A549 (cell line): ENCODE results near the gene GNG7. TPM values are rescaled to one million over a fixed set of nuclear protein-coding genes. Genes with fewer than 3 reads are reported as not detected.
A peak's percentile ranks its signal among the peaks of the same experiment; 100 is the strongest.

Source experiments
- CBX2 ChIP-seq: fragments of 200-600 bp; sonication (generic); IDR thresholded peaks from 2 replicates; pipeline ENCODE4 v1.6.1; 2016; ENCODE audit warnings: low read depth, mild to moderate bottlenecking, borderline replicate concordance
- CEBPB ChIP-seq, 2 experiments: fragments of >200 bp in 1 of 2; sonication (Bioruptor Twin) in 1 of 2; formaldehyde crosslinking in 1 of 2; IDR thresholded peaks; 2 replicates each; pipeline ENCODE4 v1.6.1; 2012 to 2016
- CHD2 ChIP-seq: fragments of 150-350 bp; IDR thresholded peaks from 2 replicates; pipeline ENCODE4 v1.6.1; 2014; ENCODE audit warnings: low read length; ENCODE audit not compliant: partially characterized antibody
- CHD4 ChIP-seq: fragments of 200-600 bp; sonication (generic); IDR thresholded peaks from 2 replicates; pipeline ENCODE4 v1.6.1; 2016; ENCODE audit warnings: antibody characterized with exemption, mild to moderate bottlenecking, borderline replicate concordance
- EHMT2 ChIP-seq: fragments of 200-600 bp; sonication (generic); IDR thresholded peaks from 2 replicates; pipeline ENCODE4 v1.6.1; 2016; ENCODE audit warnings: antibody characterized with exemption, low read depth, mild to moderate bottlenecking, moderate library complexity
- EP300 ChIP-seq, 2 experiments: fragments of >200 bp; sonication (Bioruptor Twin); formaldehyde crosslinking; IDR thresholded peaks; 2 replicates in 1 of 2; 3 replicates in 1 of 2; pipeline ENCODE4 v1.6.1; 2016 to 2017
- ESRRA ChIP-seq: fragments of 150-350 bp; IDR thresholded peaks from 2 replicates; pipeline ENCODE4 v1.6.1; 2014; ENCODE audit warnings: mild to moderate bottlenecking, low read length, borderline replicate concordance
- FOSL2 ChIP-seq, 2 experiments: fragments of 450-650 bp in 1 of 2; fragments of >200 bp in 1 of 2; sonication (Bioruptor Twin) in 1 of 2; formaldehyde crosslinking; IDR thresholded peaks; 2 replicates each; pipeline versions ENCODE4 v1.5.0 to v1.6.1; 2016 to 2020; ENCODE audit warnings: mild to moderate bottlenecking in 1 of 2, moderate library complexity in 1 of 2
- HDAC2 ChIP-seq: fragments of 200-600 bp; sonication (generic); IDR thresholded peaks from 2 replicates; pipeline ENCODE4 v1.6.1; 2016
- HES2 ChIP-seq: fragments of >200 bp; sonication (Bioruptor Twin); formaldehyde crosslinking; IDR thresholded peaks from 2 replicates; pipeline ENCODE4 v1.6.1; 2016
- HEYL ChIP-seq: fragments of 250-450 bp; sonication (Bioruptor Pico); IDR thresholded peaks from 2 replicates; pipeline ENCODE4 v1.8.0; 2021; ENCODE audit warnings: mild to moderate bottlenecking, moderate library complexity
- HOXB13 ChIP-seq: fragments of 250-450 bp; sonication (Bioruptor Pico); IDR thresholded peaks from 2 replicates; pipeline ENCODE4 v1.5.0; 2020; ENCODE audit warnings: low read depth, mild to moderate bottlenecking, moderate library complexity
- HOXB5 ChIP-seq: fragments of 250-450 bp; sonication (Bioruptor Pico); IDR thresholded peaks from 2 replicates; pipeline ENCODE4 v1.5.0; 2020; ENCODE audit warnings: mild to moderate bottlenecking, moderate library complexity
- MAFK ChIP-seq: fragments of 450-650 bp; IDR thresholded peaks from 2 replicates; pipeline ENCODE4 v1.6.1; 2014; ENCODE audit not compliant: partially characterized antibody
- MYC ChIP-seq: IDR thresholded peaks from 2 replicates; pipeline ENCODE4 v1.6.1; 2012; ENCODE audit warnings: mild to moderate bottlenecking, inconsistent platforms, low read length, improper control_type of control experiment, borderline replicate concordance
- NFE2L2 ChIP-seq: fragments of 150-350 bp; conservative IDR thresholded peaks from 2 replicates; pipeline ENCODE4 v1.6.1; 2014; ENCODE audit warnings: low read length
- NPAS2 ChIP-seq: fragments of 250-450 bp; sonication (Bioruptor Pico); IDR thresholded peaks from 2 replicates; pipeline ENCODE4 v1.8.0; 2022; ENCODE audit warnings: mild to moderate bottlenecking, moderate library complexity, borderline replicate concordance
- NR3C1 ChIP-seq: fragments of >200 bp; sonication (Bioruptor Twin); formaldehyde crosslinking; IDR thresholded peaks from 3 replicates; pipeline ENCODE4 v1.6.1; 2017
- POLR2A ChIP-seq: IDR thresholded peaks from 2 replicates; pipeline ENCODE4 v1.6.1; 2012; ENCODE audit warnings: mild to moderate bottlenecking, low read length
- POLR2AphosphoS2 ChIP-seq: conservative IDR thresholded peaks from 2 replicates; pipeline ENCODE4 v1.6.1; 2012; ENCODE audit warnings: low read length, improper control_type of control experiment, inconsistent platforms
- RAD21 ChIP-seq, 2 experiments: fragments of >200 bp in 1 of 2; sonication (Bioruptor Twin) in 1 of 2; formaldehyde crosslinking in 1 of 2; IDR thresholded peaks in 1 of 2; conservative IDR thresholded peaks in 1 of 2; 2 replicates in 1 of 2; 3 replicates in 1 of 2; pipeline ENCODE4 v1.6.1; 2012 to 2018; ENCODE audit warnings: inconsistent platforms in 1 of 2
- RARB ChIP-seq: fragments of 250-450 bp; sonication (Bioruptor Pico); IDR thresholded peaks from 2 replicates; pipeline ENCODE4 v1.8.0; 2021; ENCODE audit warnings: mild to moderate bottlenecking, moderate library complexity
- RCOR1 ChIP-seq: fragments of 150-350 bp; IDR thresholded peaks from 2 replicates; pipeline ENCODE4 v1.6.1; 2014; ENCODE audit warnings: antibody characterized with exemption, low read length, low read depth
- RFX5 ChIP-seq: fragments of 450-650 bp; IDR thresholded peaks from 2 replicates; pipeline ENCODE4 v1.7.1; 2014; ENCODE audit warnings: antibody characterized with exemption, mild to moderate bottlenecking, moderate library complexity
- RNF2 ChIP-seq: fragments of 200-600 bp; sonication (generic); IDR thresholded peaks from 2 replicates; pipeline ENCODE4 v1.6.1; 2016; ENCODE audit warnings: low read depth, mild to moderate bottlenecking, antibody characterized with exemption, moderate library complexity, borderline replicate concordance
- SMC3 ChIP-seq: fragments of >200 bp; sonication (Bioruptor Twin); formaldehyde crosslinking; IDR thresholded peaks from 3 replicates; pipeline ENCODE4 v1.6.1; 2018; ENCODE audit warnings: inconsistent platforms
- SREBF2 ChIP-seq: fragments of 450-650 bp; IDR thresholded peaks from 2 replicates; pipeline ENCODE4 v1.6.1; 2014; ENCODE audit warnings: mild to moderate bottlenecking, moderate library complexity
- TP53 ChIP-seq: fragments of 250-450 bp; sonication (Bioruptor Pico); IDR thresholded peaks from 2 replicates; pipeline ENCODE4 v1.5.0; 2021; ENCODE audit warnings: mild to moderate bottlenecking, moderate library complexity
- USF2 ChIP-seq: fragments of 450-650 bp; IDR thresholded peaks from 2 replicates; pipeline ENCODE4 v1.6.1; 2014; ENCODE audit warnings: antibody characterized with exemption
- ZC3H11A ChIP-seq: fragments of 450-650 bp; IDR thresholded peaks from 2 replicates; pipeline ENCODE4 v1.6.1; 2014; ENCODE audit warnings: antibody characterized with exemption, mild to moderate bottlenecking
- ZFP36 ChIP-seq: fragments of 450-650 bp; IDR thresholded peaks from 2 replicates; pipeline ENCODE4 v1.6.1; 2014; ENCODE audit warnings: borderline replicate concordance; ENCODE audit not compliant: partially characterized antibody
- ZNF302 ChIP-seq: fragments of 250-450 bp; sonication (Bioruptor Pico); IDR thresholded peaks from 2 replicates; pipeline ENCODE4 v1.9.0; 2021; ENCODE audit warnings: inconsistent platforms, mild to moderate bottlenecking, moderate library complexity
- ZSCAN20 ChIP-seq: fragments of 250-450 bp; sonication (Bioruptor Pico); IDR thresholded peaks from 2 replicates; pipeline ENCODE4 v1.8.0; 2022; ENCODE audit warnings: mild to moderate bottlenecking, moderate library complexity
- polyA plus RNA-seq, 4 experiments: library from polyadenylated mRNA; depleted of rRNA in 3 of 4; stranded (reverse); fragments of >200 nt; fragmentation: RNase III in 1 of 4; extraction: RNeasy Plus Mini Kit Qiagen cat#74134 plus additional on column Dnase treatment in 1 of 4; gene quantifications; 2 replicates in 3 of 4; 3 replicates in 1 of 4; pipeline ENCODE4 v1.2.3, GENCODE V29; 2011 to 2017
- TF ChIP-seq, protein P1 (sequence below): fragments of 200-600 bp; sonication (generic); IDR thresholded peaks from 2 replicates; pipeline ENCODE4 v1.6.1; 2016; ENCODE audit warnings: antibody characterized with exemption, mild to moderate bottlenecking, moderate library complexity
- TF ChIP-seq, protein P2 (sequence below): fragments of 250-450 bp; sonication (Bioruptor Pico); IDR thresholded peaks from 2 replicates; pipeline ENCODE4 v1.5.0; 2020; ENCODE audit warnings: low read depth, mild to moderate bottlenecking, moderate library complexity
- TF ChIP-seq, protein P3 (sequence below): fragments of >200 bp; sonication (Bioruptor Twin); formaldehyde crosslinking; IDR thresholded peaks from 3 replicates; pipeline ENCODE4 v1.5.1; 2016

Gene GNG7
- polyA plus RNA-seq, 2 of the 4 experiments (the other 2 are of a cell fraction), result 0.06 to 0.08 TPM

DNA sequence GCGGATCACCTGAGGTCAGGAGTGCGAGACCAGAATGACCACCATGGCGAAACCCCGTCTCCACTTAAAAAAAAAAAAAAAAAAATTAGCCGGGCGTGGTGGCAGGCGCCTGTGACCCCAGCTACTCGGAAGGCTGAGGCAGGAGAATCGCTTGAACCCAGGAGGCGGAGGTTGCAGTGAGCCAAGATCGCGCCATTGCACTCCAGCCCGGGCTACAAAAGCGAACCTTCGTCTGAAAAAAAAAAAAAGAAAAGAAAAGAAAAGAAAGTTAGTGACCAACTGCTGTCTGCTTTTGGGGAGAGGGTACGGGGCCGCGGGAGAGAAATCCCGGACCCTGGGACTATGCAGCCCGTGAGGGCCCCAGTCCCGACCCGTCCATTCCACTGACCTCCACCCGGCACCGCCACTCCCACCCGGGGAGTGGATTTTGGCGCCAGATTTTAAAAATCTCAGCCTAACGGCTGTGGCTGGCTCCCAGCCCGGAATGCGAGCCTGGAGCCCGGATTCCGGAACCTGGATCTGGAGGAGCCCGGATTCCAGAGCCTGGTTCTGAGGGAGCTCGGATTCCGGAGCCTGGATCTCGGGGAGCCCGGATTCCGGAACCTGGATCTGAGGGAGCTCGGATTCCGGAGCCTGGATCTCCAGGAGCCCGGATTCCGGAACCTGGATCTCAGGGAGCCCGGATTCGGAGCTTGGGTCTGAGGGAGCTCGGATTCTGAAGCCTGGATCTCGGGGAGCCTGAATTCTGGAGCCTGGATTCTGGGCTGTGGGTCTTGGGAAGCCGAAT lies 239.7 kb downstream of the GNG7 start (continued):
- TF ChIP-seq EP300 (IDR thresholded peaks at IDR 0.05) (no peak), POLR2AphosphoS2 (no peak), RNF2 (no peak), HEYL (CRISPR knock-in tag) (no peak), RAD21 (conservative IDR thresholded peaks at IDR 0.05 in 1 of 2, IDR thresholded peaks at IDR 0.05 in 1 of 2) (peak in 1 of 2 experiments; percentile 4; a peak in 1 of 5 replicates), RCOR1 (no peak), TP53 (CRISPR knock-in tag) (no peak), RARB (CRISPR knock-in tag) (peak; percentile 68; the same call in 1 of the 2 replicates), RFX5 (peak; percentile 80), CHD4 (no peak), ESRRA (no peak), CEBPB (IDR thresholded peaks at IDR 0.05) (peak in 1 of 2 experiments; percentile 38; a peak in 1 of 4 replicates), ZC3H11A (no peak), MAFK (no peak), NFE2L2 (no peak), ZNF302 (peak; percentile 20; the same call in 1 of the 2 replicates), FOSL2 (IDR thresholded peaks at IDR 0.05) (no peak), FOSL2 (CRISPR knock-in tag; IDR thresholded peaks at IDR 0.05) (peak; percentile 68), CHD2 (no peak), USF2 (no peak; the same call in 1 of the 2 replicates), MYC (peak; percentile 22; the same call in 1 of the 2 replicates), POLR2A (no peak), NPAS2 (no peak), CBX2 (no peak), SMC3 (0 out of 3 replicates have a peak, but pooled peaks have one; percentile 29), ZFP36 (no peak), EHMT2 (no peak), HOXB5 (CRISPR knock-in tag) (peak; percentile 78; the same call in 1 of the 2 replicates), ZSCAN20 (CRISPR knock-in tag) (no peak), HDAC2 (no peak), HES2 (no peak), HOXB13 (CRISPR knock-in tag) (0 out of 2 replicates have a peak, but pooled peaks have one; percentile 28), SREBF2 (no peak), NR3C1 (no peak)
- TF ChIP-seq, protein P1, sequence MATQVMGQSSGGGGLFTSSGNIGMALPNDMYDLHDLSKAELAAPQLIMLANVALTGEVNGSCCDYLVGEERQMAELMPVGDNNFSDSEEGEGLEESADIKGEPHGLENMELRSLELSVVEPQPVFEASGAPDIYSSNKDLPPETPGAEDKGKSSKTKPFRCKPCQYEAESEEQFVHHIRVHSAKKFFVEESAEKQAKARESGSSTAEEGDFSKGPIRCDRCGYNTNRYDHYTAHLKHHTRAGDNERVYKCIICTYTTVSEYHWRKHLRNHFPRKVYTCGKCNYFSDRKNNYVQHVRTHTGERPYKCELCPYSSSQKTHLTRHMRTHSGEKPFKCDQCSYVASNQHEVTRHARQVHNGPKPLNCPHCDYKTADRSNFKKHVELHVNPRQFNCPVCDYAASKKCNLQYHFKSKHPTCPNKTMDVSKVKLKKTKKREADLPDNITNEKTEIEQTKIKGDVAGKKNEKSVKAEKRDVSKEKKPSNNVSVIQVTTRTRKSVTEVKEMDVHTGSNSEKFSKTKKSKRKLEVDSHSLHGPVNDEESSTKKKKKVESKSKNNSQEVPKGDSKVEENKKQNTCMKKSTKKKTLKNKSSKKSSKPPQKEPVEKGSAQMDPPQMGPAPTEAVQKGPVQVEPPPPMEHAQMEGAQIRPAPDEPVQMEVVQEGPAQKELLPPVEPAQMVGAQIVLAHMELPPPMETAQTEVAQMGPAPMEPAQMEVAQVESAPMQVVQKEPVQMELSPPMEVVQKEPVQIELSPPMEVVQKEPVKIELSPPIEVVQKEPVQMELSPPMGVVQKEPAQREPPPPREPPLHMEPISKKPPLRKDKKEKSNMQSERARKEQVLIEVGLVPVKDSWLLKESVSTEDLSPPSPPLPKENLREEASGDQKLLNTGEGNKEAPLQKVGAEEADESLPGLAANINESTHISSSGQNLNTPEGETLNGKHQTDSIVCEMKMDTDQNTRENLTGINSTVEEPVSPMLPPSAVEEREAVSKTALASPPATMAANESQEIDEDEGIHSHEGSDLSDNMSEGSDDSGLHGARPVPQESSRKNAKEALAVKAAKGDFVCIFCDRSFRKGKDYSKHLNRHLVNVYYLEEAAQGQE, result no peak
- TF ChIP-seq, protein P2, sequence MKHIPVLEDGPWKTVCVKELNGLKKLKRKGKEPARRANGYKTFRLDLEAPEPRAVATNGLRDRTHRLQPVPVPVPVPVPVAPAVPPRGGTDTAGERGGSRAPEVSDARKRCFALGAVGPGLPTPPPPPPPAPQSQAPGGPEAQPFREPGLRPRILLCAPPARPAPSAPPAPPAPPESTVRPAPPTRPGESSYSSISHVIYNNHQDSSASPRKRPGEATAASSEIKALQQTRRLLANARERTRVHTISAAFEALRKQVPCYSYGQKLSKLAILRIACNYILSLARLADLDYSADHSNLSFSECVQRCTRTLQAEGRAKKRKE, result peak; percentile 52; the same call in 1 of the 2 replicates
- TF ChIP-seq, protein P3, sequence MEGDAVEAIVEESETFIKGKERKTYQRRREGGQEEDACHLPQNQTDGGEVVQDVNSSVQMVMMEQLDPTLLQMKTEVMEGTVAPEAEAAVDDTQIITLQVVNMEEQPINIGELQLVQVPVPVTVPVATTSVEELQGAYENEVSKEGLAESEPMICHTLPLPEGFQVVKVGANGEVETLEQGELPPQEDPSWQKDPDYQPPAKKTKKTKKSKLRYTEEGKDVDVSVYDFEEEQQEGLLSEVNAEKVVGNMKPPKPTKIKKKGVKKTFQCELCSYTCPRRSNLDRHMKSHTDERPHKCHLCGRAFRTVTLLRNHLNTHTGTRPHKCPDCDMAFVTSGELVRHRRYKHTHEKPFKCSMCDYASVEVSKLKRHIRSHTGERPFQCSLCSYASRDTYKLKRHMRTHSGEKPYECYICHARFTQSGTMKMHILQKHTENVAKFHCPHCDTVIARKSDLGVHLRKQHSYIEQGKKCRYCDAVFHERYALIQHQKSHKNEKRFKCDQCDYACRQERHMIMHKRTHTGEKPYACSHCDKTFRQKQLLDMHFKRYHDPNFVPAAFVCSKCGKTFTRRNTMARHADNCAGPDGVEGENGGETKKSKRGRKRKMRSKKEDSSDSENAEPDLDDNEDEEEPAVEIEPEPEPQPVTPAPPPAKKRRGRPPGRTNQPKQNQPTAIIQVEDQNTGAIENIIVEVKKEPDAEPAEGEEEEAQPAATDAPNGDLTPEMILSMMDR, result no peak
